Measurements from ENCODE around the gene ERC1.
A peak's percentile ranks its signal among the peaks of the same experiment; 100 is the strongest.
"Not testable (repeated sequence)": the region's sequence is repeated elsewhere in the genome, so short reads cannot be mapped to it uniquely, and the experiment has no call there.

ERC1 gene

DNA sequence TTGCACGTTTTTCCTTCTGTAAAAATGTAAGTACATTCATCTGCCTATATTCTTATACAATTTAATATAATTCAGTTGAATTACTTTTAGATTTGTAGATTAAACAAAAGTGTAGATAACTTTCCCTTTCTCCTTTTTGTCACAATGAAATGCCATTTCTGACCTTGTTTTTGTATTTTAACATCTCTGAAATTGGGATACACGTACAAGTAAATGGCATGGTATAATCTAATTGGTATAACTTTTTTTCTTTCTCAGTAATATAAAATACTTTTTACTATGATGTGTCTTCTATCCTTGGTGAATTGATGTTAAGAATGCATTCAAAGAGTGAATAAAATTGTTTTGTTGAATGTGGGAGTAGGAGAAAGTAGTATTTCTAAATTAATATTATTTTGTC, 210.0 kb downstream of the ERC1 start:
- H3K27ac ChIP-seq (ENCODE audit: low read length): no peak overlapping the region

DNA sequence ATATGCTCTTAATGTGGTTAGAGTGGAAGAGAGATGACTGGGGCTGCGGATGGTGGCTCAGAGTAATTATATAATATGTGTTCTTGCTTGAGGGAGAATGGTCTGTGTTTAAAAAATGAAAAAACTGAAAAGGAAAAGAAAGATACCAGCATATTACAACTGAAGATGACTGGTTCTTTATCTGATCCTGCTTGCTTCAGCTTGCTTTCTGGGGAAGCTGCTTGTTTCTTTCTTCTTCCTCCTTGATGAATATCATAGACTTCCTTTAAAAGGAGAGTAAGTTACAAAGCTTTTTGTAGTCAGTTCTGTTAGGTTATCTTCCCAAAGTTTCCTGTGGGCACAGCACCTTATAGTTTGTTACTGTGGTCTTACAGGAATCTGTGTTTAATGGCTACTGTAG, 210.9 kb downstream of the ERC1 start:
- Histone ChIP-seq H3K9me3 (ENCODE audit: control insufficient read depth, low read depth, low read length) (peaks cover 4% of the 10 kb centered on the region), H3K4me3 (ENCODE audit: low read length) (no peak overlapping the region), H3K4me1 (ENCODE audit: control insufficient read depth, low read depth, low read length) (peaks cover 27% of the 10 kb centered on the region), H3K36me3 (ENCODE audit: control insufficient read depth, low read depth, low read length) (no peaks in the 10 kb centered on the region), H3K9ac (ENCODE audit: low read length) (no peak overlapping the region), H3K27me3 (ENCODE audit: control insufficient read depth, insufficient read depth, low read length) (no peaks in the 10 kb centered on the region), H3K27ac (ENCODE audit: low read length) (no peak overlapping the region)

More for the DNA sequence above, 210.0 kb downstream of the ERC1 start:
- H3K4me1 ChIP-seq (ENCODE audit: control insufficient read depth, low read depth, low read length): peaks cover 25% of the 10 kb centered on the region
- H3K36me3 ChIP-seq (ENCODE audit: control insufficient read depth, low read depth, low read length): no peaks in the 10 kb centered on the region
- no peaks in the 10 kb centered on the region for H3K27me3 ChIP-seq (ENCODE audit: control insufficient read depth, insufficient read depth, low read length)
- no peak overlapping the region for H3K4me3 ChIP-seq (ENCODE audit: low read length)
- no peak overlapping the region for H3K9ac ChIP-seq (ENCODE audit: low read length)
- H3K9me3 ChIP-seq (ENCODE audit: control insufficient read depth, low read depth, low read length): peaks cover 4% of the 10 kb centered on the region

DNA sequence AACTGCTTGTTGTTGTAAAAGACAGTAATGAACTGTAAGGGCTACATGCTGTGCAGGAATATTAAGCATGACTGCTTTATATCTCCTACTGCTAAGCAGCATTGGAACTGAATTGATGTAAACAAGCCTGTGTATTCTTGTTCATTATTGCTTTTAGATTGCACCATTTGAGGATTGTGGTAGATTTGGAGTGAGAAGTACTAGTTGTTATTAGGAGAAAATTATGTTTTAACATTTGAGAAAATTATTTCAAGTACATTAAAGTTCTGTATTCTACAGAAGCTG, 212.7 kb downstream of the ERC1 start:
- Histone ChIP-seq H3K36me3 (ENCODE audit: control insufficient read depth, low read depth, low read length) (no peaks in the 10 kb centered on the region), H3K27me3 (ENCODE audit: control insufficient read depth, insufficient read depth, low read length) (no peaks in the 10 kb centered on the region), H3K4me3 (ENCODE audit: low read length) (no peak overlapping the region), H3K9ac (ENCODE audit: low read length) (no peak overlapping the region), H3K27ac (ENCODE audit: low read length) (no peak overlapping the region), H3K4me1 (ENCODE audit: control insufficient read depth, low read depth, low read length) (peaks cover 27% of the 10 kb centered on the region), H3K9me3 (ENCODE audit: control insufficient read depth, low read depth, low read length) (no peaks in the 10 kb centered on the region)

DNA sequence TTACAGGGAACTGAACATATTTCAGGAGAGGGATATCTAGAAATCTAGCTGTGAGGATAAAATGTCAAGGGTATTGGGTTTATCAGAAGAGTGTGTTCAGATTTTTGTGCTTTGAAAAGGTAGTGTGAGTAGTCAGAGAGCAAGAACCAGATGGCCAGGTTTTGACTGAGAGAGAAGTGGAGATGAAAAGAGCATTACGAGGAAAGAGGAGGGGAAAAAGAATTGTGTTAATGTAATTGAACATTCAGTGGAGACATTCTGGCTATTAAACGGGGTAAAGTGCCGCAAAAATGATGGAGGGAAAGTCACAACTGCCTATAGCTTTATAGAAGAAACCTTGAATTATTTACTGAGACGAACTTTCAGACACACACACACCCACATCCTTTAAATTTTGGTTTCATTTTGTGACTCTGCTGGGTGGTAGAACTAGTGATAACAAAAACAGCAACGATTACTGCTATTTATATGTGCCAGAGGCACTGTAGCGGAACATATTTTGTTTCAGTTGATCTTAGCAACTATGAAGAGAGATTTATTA, 213.6 kb downstream of the ERC1 start:
- peak overlapping the region; percentile 1 for H3K27ac ChIP-seq (ENCODE audit: low read length)
- no peaks in the 10 kb centered on the region for H3K27me3 ChIP-seq (ENCODE audit: control insufficient read depth, insufficient read depth, low read length)
- no peaks in the 10 kb centered on the region for H3K36me3 ChIP-seq (ENCODE audit: control insufficient read depth, low read depth, low read length)
- peak overlapping the region; percentile 41 for H3K4me3 ChIP-seq (ENCODE audit: low read length)
- H3K9ac ChIP-seq (ENCODE audit: low read length): no peak overlapping the region
- no peaks in the 10 kb centered on the region for H3K9me3 ChIP-seq (ENCODE audit: control insufficient read depth, low read depth, low read length)
- peaks cover 27% of the 10 kb centered on the region for H3K4me1 ChIP-seq (ENCODE audit: control insufficient read depth, low read depth, low read length)

DNA sequence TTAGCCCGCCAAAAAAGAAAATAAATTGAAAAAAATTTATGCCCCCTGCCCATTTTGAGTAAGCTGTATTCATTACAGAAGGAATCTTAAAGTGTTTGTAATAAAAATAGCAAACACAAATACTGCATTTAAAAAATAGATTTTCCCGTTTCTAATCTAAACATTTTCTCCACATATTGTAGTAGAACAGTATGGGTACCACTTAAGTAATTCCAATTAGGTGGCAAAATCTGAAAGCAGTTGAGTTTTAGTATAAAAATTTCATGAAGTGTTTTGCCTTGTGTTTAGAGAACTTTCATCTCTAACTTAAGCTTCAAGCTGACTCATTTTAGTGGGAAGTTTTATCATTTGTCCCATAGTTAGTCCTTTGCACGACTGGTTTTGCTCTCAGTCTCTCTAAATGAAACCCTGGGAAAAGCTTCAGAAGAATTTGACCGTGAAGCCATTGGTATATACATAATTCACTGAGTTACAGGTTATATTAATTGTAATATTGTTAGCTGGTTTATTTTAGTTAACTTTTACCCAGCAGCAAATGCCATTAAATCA, 214.6 kb downstream of the ERC1 start:
- no peaks in the 10 kb centered on the region for H3K27me3 ChIP-seq (ENCODE audit: control insufficient read depth, insufficient read depth, low read length)
- no peak overlapping the region for H3K9ac ChIP-seq (ENCODE audit: low read length)
- peaks cover 27% of the 10 kb centered on the region for H3K4me1 ChIP-seq (ENCODE audit: control insufficient read depth, low read depth, low read length)
- H3K36me3 ChIP-seq (ENCODE audit: control insufficient read depth, low read depth, low read length): no peaks in the 10 kb centered on the region
- no peaks in the 10 kb centered on the region for H3K9me3 ChIP-seq (ENCODE audit: control insufficient read depth, low read depth, low read length)
- no peak overlapping the region for H3K27ac ChIP-seq (ENCODE audit: low read length)
- H3K4me3 ChIP-seq (ENCODE audit: low read length): no peak overlapping the region

DNA sequence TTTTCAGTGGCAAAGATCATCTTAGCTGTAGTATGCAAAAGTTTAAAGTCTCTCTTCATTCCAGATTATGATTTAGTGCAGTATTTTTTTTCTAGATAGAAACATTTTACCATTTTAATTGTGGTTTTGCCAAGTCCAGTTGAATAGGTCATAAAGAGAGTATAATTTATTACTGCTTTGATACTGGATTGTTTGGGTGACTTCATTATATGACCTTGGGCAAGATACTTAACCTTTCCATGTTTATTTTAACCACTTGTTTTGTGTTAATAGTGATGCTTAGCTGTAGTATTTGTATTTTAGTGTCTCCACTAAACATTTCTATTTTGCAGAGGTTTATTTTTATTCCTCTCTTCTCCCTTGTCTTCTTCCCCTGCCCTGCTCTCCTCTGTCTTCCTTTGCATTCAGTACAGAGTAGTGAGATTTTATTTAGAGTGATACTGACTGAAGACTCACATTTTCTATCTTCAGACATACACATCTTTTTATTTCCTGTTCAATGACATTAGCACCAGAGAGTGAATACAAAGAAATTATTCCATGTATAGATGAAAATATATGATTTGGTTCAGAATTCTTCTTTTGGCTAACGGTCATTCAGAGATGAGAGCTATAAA, 215.2 kb downstream of the ERC1 start:
- H3K27ac ChIP-seq (ENCODE audit: low read length): no peak overlapping the region
- no peak overlapping the region for H3K4me3 ChIP-seq (ENCODE audit: low read length)
- H3K27me3 ChIP-seq (ENCODE audit: control insufficient read depth, insufficient read depth, low read length): no peaks in the 10 kb centered on the region
- H3K9me3 ChIP-seq (ENCODE audit: control insufficient read depth, low read depth, low read length): no peaks in the 10 kb centered on the region
- H3K9ac ChIP-seq (ENCODE audit: low read length): no peak overlapping the region
- no peaks in the 10 kb centered on the region for H3K36me3 ChIP-seq (ENCODE audit: control insufficient read depth, low read depth, low read length)
- peaks cover 27% of the 10 kb centered on the region for H3K4me1 ChIP-seq (ENCODE audit: control insufficient read depth, low read depth, low read length)

DNA sequence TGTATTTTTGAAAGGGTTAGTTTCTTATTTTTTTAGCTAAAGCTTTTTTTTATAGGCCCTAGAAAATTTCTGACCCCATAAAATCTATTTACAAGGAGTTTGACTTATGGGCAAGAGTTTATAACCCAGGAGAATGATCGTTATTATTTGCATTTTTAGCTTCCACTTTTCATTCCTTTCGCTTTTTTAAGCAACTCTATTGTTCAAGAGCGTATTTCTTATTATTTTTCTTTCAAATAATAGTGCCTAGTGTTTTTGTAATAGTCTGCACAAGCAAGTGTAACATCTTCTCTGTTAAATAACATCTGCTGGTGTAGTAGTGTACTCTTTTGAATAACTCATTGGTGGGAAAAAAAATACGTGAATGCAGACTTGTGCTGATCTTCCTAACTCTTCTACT, 216.3 kb downstream of the ERC1 start:
- H3K9ac ChIP-seq (ENCODE audit: low read length): no peak overlapping the region
- H3K4me3 ChIP-seq (ENCODE audit: low read length): no peak overlapping the region
- H3K9me3 ChIP-seq (ENCODE audit: control insufficient read depth, low read depth, low read length): no peaks in the 10 kb centered on the region
- H3K4me1 ChIP-seq (ENCODE audit: control insufficient read depth, low read depth, low read length): peaks cover 31% of the 10 kb centered on the region
- no peaks in the 10 kb centered on the region for H3K27me3 ChIP-seq (ENCODE audit: control insufficient read depth, insufficient read depth, low read length)
- no peak overlapping the region for H3K27ac ChIP-seq (ENCODE audit: low read length)
- H3K36me3 ChIP-seq (ENCODE audit: control insufficient read depth, low read depth, low read length): no peaks in the 10 kb centered on the region

DNA sequence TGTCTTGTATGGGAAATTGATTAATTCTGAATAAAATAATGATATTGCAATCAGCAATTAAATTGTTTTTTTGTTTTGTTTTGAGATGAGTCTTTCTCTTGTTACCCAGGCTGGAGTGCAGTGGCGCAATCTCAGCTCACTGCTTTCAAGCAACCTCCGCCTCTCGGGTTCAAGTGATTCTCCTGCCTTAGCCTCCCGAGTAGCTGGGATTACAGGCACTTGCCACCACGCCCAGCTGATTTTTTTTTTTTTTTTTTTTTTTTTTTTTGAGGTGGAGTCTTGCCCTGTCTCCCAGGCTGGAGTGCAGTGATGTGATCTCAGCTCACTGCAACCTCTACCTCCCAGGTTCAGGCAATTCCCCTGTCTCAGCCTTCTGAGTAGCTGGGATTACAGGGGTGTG, 217.7 kb downstream of the ERC1 start:
- not testable (repeated sequence) for H3K4me3 ChIP-seq (ENCODE audit: low read length); H3K36me3 ChIP-seq (ENCODE audit: control insufficient read depth, low read depth, low read length); H3K27me3 ChIP-seq (ENCODE audit: control insufficient read depth, insufficient read depth, low read length); H3K9me3 ChIP-seq (ENCODE audit: control insufficient read depth, low read depth, low read length); H3K27ac ChIP-seq (ENCODE audit: low read length); H3K9ac ChIP-seq (ENCODE audit: low read length)
- peaks cover 35% of the 10 kb centered on the region for H3K4me1 ChIP-seq (ENCODE audit: control insufficient read depth, low read depth, low read length)

DNA sequence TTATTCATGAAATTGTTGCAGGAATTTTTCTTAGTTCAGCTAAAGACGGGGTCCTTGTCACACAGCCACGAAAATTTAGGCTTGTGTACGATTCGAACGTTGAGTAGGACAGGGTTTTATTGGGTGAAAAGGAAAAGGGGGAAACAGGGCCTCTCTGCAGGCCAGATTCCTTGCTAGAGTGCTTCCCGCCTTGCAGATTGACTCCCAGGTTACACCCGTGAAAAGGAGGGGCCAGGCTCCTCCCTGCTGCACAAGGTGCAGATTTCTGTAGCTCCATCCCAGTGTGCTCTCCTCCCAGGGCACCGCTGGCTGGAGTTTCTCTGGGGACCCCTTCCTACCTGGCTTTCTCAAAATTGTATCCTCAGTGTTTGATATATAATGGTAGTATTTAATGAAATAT, 221.5 kb downstream of the ERC1 start:
- Histone ChIP-seq H3K9me3 (ENCODE audit: control insufficient read depth, low read depth, low read length) (no peaks in the 10 kb centered on the region), H3K27me3 (ENCODE audit: control insufficient read depth, insufficient read depth, low read length) (no peaks in the 10 kb centered on the region), H3K4me3 (ENCODE audit: low read length) (no peak overlapping the region), H3K9ac (ENCODE audit: low read length) (no peak overlapping the region), H3K27ac (ENCODE audit: low read length) (no peak overlapping the region), H3K4me1 (ENCODE audit: control insufficient read depth, low read depth, low read length) (peaks cover 16% of the 10 kb centered on the region), H3K36me3 (ENCODE audit: control insufficient read depth, low read depth, low read length) (no peaks in the 10 kb centered on the region)

DNA sequence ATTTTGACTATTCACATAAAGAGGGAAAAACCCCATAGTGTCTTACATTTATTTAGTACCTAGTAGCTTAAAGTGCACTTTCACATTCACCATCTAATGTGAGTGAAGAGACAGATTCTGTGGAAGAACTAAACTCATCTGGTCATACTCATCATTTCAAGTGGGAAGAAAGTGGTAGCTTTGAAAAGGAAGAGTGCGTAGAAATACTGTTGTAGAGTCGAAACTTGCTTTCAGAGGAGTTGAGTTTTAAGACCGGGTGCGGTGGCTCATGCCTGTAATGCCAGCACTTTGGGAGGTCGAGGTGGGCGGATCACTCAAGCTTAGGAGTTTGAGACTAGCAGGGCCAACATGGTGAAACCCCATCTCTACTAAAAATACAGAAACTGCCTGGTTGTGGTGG, 222.2 kb downstream of the ERC1 start:
- H3K4me3 ChIP-seq (ENCODE audit: low read length): no peak overlapping the region
- H3K36me3 ChIP-seq (ENCODE audit: control insufficient read depth, low read depth, low read length): no peaks in the 10 kb centered on the region
- no peaks in the 10 kb centered on the region for H3K27me3 ChIP-seq (ENCODE audit: control insufficient read depth, insufficient read depth, low read length)
- H3K9me3 ChIP-seq (ENCODE audit: control insufficient read depth, low read depth, low read length): no peaks in the 10 kb centered on the region
- peaks cover 16% of the 10 kb centered on the region for H3K4me1 ChIP-seq (ENCODE audit: control insufficient read depth, low read depth, low read length)
- H3K27ac ChIP-seq (ENCODE audit: low read length): no peak overlapping the region
- no peak overlapping the region for H3K9ac ChIP-seq (ENCODE audit: low read length)

DNA sequence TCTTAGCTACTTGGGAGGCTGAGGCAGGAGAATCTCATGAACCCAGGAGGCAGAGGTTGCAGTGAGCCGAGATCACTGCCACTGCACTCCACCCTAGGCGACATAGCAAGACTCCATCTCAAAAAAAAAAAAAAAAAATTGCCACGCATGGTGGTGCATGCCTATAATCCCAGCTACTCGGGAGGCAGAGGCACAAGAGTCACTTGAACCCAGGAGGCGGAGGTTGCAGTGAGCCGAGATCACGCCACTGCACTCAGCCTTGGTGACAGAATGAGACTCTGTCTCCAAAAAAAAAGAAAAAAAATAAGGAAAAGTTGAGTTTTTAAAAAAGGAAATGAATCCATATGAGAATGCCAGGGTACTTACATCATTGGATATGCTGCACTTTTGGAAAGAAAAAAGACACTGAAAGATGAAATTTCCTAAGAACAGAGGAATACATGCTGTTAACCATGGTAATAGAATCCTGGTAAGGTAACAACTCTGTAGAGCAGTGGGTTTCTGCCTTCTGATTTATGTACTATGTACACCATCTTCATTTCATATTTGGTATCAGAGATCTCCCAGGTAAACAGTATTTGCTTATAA, 222.7 kb downstream of the ERC1 start:
- no peaks in the 10 kb centered on the region for H3K9me3 ChIP-seq (ENCODE audit: control insufficient read depth, low read depth, low read length)
- no peak overlapping the region for H3K4me3 ChIP-seq (ENCODE audit: low read length)

DNA sequence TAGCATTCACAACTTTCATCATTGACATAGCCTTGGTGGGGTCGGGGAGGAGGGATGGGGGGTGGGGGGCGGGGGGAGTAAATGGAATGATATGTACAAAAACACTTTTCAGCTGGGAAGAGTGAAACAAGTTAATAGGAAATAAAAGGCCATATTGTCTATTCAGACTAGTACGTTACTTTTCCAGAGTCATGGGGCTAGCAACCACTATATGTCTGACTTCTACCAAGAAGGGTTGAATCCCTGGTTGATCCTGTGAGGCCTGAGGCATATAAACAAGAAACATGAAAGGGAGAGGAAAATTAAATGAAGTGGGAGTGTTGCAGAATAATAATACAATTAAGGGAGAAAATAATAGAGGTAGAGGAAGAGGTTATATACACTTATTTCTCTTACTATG, 225.5 kb downstream of the ERC1 start:
- Histone ChIP-seq H3K4me1 (ENCODE audit: control insufficient read depth, low read depth, low read length) (peaks cover 16% of the 10 kb centered on the region), H3K36me3 (ENCODE audit: control insufficient read depth, low read depth, low read length) (no peaks in the 10 kb centered on the region), H3K27me3 (ENCODE audit: control insufficient read depth, insufficient read depth, low read length) (no peaks in the 10 kb centered on the region), H3K9me3 (ENCODE audit: control insufficient read depth, low read depth, low read length) (no peaks in the 10 kb centered on the region), H3K4me3 (ENCODE audit: low read length) (no peak overlapping the region), H3K9ac (ENCODE audit: low read length) (no peak overlapping the region), H3K27ac (ENCODE audit: low read length) (no peak overlapping the region)

More for the DNA sequence above, 222.7 kb downstream of the ERC1 start:
- Histone ChIP-seq H3K9ac (ENCODE audit: low read length) (no peak overlapping the region), H3K4me1 (ENCODE audit: control insufficient read depth, low read depth, low read length) (peaks cover 16% of the 10 kb centered on the region), H3K27me3 (ENCODE audit: control insufficient read depth, insufficient read depth, low read length) (no peaks in the 10 kb centered on the region), H3K27ac (ENCODE audit: low read length) (no peak overlapping the region), H3K36me3 (ENCODE audit: control insufficient read depth, low read depth, low read length) (no peaks in the 10 kb centered on the region)

Measured in iPS-18a (cell line).